ENCODE results near the gene FBLN5.

DNA sequence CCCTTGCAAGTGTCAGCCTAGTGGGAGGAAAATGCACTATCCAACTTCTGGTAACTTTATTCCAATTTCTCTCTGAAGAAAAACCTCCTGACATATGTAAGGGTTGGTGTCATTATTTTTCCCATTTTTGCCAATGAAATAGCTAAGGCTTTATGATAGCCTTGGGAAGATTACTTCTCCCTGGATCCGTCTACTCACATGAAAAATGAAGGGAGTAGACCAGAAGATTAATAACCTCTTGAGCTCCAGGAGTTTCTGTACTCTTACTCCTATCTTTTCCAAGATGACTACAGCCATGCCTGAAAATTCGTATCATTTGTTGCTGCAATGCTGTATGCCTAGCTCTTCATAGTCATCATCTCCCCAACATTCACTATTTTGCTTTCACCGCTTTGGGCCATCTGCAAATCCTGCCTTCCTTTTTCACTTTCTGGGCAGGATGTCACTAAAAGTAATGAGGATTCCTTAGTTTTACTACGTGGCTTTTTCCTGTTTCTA lies 98.9 kb downstream of the FBLN5 start:
- TF ChIP-seq, protein P1, sequence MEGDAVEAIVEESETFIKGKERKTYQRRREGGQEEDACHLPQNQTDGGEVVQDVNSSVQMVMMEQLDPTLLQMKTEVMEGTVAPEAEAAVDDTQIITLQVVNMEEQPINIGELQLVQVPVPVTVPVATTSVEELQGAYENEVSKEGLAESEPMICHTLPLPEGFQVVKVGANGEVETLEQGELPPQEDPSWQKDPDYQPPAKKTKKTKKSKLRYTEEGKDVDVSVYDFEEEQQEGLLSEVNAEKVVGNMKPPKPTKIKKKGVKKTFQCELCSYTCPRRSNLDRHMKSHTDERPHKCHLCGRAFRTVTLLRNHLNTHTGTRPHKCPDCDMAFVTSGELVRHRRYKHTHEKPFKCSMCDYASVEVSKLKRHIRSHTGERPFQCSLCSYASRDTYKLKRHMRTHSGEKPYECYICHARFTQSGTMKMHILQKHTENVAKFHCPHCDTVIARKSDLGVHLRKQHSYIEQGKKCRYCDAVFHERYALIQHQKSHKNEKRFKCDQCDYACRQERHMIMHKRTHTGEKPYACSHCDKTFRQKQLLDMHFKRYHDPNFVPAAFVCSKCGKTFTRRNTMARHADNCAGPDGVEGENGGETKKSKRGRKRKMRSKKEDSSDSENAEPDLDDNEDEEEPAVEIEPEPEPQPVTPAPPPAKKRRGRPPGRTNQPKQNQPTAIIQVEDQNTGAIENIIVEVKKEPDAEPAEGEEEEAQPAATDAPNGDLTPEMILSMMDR (IDR thresholded peaks at IDR 0.05; ENCODE audit: low read depth, low read length) = no peak
- TF ChIP-seq EZH2phosphoT487 (IDR thresholded peaks at IDR 0.05; ENCODE audit: low read depth) = no peak
